ENCODE results near the gene OR4M1.
"Not testable (repeated sequence)": the region's sequence is repeated elsewhere in the genome, so short reads cannot be mapped to it uniquely, and the experiment has no call there.

The OR4M1 gene

GRCh38 chr14:19787318-19787717 is 14.0 kb downstream of the OR4M1 start:
- H3K4me2 ChIP-seq (ENCODE audit: low read length); H3K4me1 ChIP-seq (ENCODE audit: control insufficient read depth, insufficient read depth, low read length); H3K4me3 ChIP-seq (ENCODE audit: low read length); H3K27me3 ChIP-seq (ENCODE audit: control insufficient read depth, insufficient read depth, low read length); H3K36me3 ChIP-seq (ENCODE audit: insufficient read depth, low read length); H3K9ac ChIP-seq (ENCODE audit: low read depth, low read length): not testable (repeated sequence)
- H3K9me3 ChIP-seq (replicated peaks; ENCODE audit: low read length): peaks cover 10% of the 10 kb centered on the region

GRCh38 chr14:19788150-19788549 is 14.8 kb downstream of the OR4M1 start:
- H3K36me3 ChIP-seq (ENCODE audit: insufficient read depth, low read length); H3K4me2 ChIP-seq (ENCODE audit: low read length); H3K4me3 ChIP-seq (ENCODE audit: low read length); H3K9ac ChIP-seq (ENCODE audit: low read depth, low read length); H3K4me1 ChIP-seq (ENCODE audit: control insufficient read depth, insufficient read depth, low read length); H3K27me3 ChIP-seq (ENCODE audit: control insufficient read depth, insufficient read depth, low read length): not testable (repeated sequence)
- H3K9me3 ChIP-seq (replicated peaks; ENCODE audit: low read length): peaks cover 10% of the 10 kb centered on the region

GRCh38 chr14:19796520-19797108 is 23.3 kb downstream of the OR4M1 start:
- H3K4me3 ChIP-seq (ENCODE audit: low read length); H3K36me3 ChIP-seq (ENCODE audit: insufficient read depth, low read length); H3K4me2 ChIP-seq (ENCODE audit: low read length); H3K9ac ChIP-seq (ENCODE audit: low read depth, low read length); H3K27me3 ChIP-seq (ENCODE audit: control insufficient read depth, insufficient read depth, low read length); H3K4me1 ChIP-seq (ENCODE audit: control insufficient read depth, insufficient read depth, low read length): not testable (repeated sequence)
- H3K9me3 ChIP-seq (replicated peaks; ENCODE audit: low read length): peaks cover 17% of the 10 kb centered on the region

- no peak overlapping the region for H3K9ac ChIP-seq (ENCODE audit: low read depth, low read length)
- H3K4me3 ChIP-seq (ENCODE audit: low read length): no peak overlapping the region
- H3K36me3 ChIP-seq (ENCODE audit: insufficient read depth, low read length): no peaks in the 10 kb centered on the region
- H3K4me2 ChIP-seq (ENCODE audit: low read length): no peak overlapping the region
- H3K4me1 ChIP-seq (ENCODE audit: control insufficient read depth, insufficient read depth, low read length): no peaks in the 10 kb centered on the region
- H3K27me3 ChIP-seq (ENCODE audit: control insufficient read depth, insufficient read depth, low read length): no peaks in the 10 kb centered on the region
- H3K9me3 ChIP-seq (replicated peaks; ENCODE audit: low read length): peaks cover 18% of the 10 kb centered on the region
These were observed 26.6 kb downstream of the OR4M1 start for GRCh38 chr14:19799880-19800279.

- H3K4me3 ChIP-seq (ENCODE audit: low read length): no peak overlapping the region
- H3K9ac ChIP-seq (ENCODE audit: low read depth, low read length): no peak overlapping the region
- no peaks in the 10 kb centered on the region for H3K27me3 ChIP-seq (ENCODE audit: control insufficient read depth, insufficient read depth, low read length)
- H3K36me3 ChIP-seq (ENCODE audit: insufficient read depth, low read length): no peaks in the 10 kb centered on the region
- peaks cover 15% of the 10 kb centered on the region for H3K9me3 ChIP-seq (replicated peaks; ENCODE audit: low read length)
- H3K4me1 ChIP-seq (ENCODE audit: control insufficient read depth, insufficient read depth, low read length): no peaks in the 10 kb centered on the region
- no peak overlapping the region for H3K4me2 ChIP-seq (ENCODE audit: low read length)
These were observed 27.2 kb downstream of the OR4M1 start for GRCh38 chr14:19800282-19801117.

- H3K4me1 ChIP-seq (ENCODE audit: control insufficient read depth, insufficient read depth, low read length): no peaks in the 10 kb centered on the region
- H3K9me3 ChIP-seq (replicated peaks; ENCODE audit: low read length): peaks cover 15% of the 10 kb centered on the region
- H3K36me3 ChIP-seq (ENCODE audit: insufficient read depth, low read length): no peaks in the 10 kb centered on the region
- no peaks in the 10 kb centered on the region for H3K27me3 ChIP-seq (ENCODE audit: control insufficient read depth, insufficient read depth, low read length)
- no peak overlapping the region for H3K4me3 ChIP-seq (ENCODE audit: low read length)
- no peak overlapping the region for H3K4me2 ChIP-seq (ENCODE audit: low read length)
- H3K9ac ChIP-seq (ENCODE audit: low read depth, low read length): no peak overlapping the region
These were observed 27.8 kb downstream of the OR4M1 start for GRCh38 chr14:19801118-19801464.

- H3K4me1 ChIP-seq (ENCODE audit: control insufficient read depth, insufficient read depth, low read length); H3K36me3 ChIP-seq (ENCODE audit: insufficient read depth, low read length); H3K4me2 ChIP-seq (ENCODE audit: low read length); H3K27me3 ChIP-seq (ENCODE audit: control insufficient read depth, insufficient read depth, low read length); H3K9ac ChIP-seq (ENCODE audit: low read depth, low read length); H3K4me3 ChIP-seq (ENCODE audit: low read length): not testable (repeated sequence)
- peaks cover 15% of the 10 kb centered on the region for H3K9me3 ChIP-seq (replicated peaks; ENCODE audit: low read length)
These were observed 30.2 kb downstream of the OR4M1 start, which contains the start of gene OR4N2 for GRCh38 chr14:19803470-19803869. OR4N2 (plus strand) TSS chr14:19803770; CDS start chr14:19827449, 23,679 bp downstream.

- not testable (repeated sequence) for H3K4me3 ChIP-seq (ENCODE audit: low read length); H3K9ac ChIP-seq (ENCODE audit: low read depth, low read length); H3K36me3 ChIP-seq (ENCODE audit: insufficient read depth, low read length); H3K9me3 ChIP-seq (replicated peaks; ENCODE audit: low read length); H3K4me2 ChIP-seq (ENCODE audit: low read length); H3K4me1 ChIP-seq (ENCODE audit: control insufficient read depth, insufficient read depth, low read length); H3K27me3 ChIP-seq (ENCODE audit: control insufficient read depth, insufficient read depth, low read length)
These were observed 40.0 kb downstream of the OR4M1 start for GRCh38 chr14:19813171-19813920.

GRCh38 chr14:19819879-19820278 is 46.6 kb downstream of the OR4M1 start:
- not testable (repeated sequence) for H3K36me3 ChIP-seq (ENCODE audit: insufficient read depth, low read length); H3K27me3 ChIP-seq (ENCODE audit: control insufficient read depth, insufficient read depth, low read length); H3K4me1 ChIP-seq (ENCODE audit: control insufficient read depth, insufficient read depth, low read length); H3K4me3 ChIP-seq (ENCODE audit: low read length); H3K9ac ChIP-seq (ENCODE audit: low read depth, low read length); H3K4me2 ChIP-seq (ENCODE audit: low read length); H3K9me3 ChIP-seq (replicated peaks; ENCODE audit: low read length)

GRCh38 chr14:19821016-19821415 is 47.7 kb downstream of the OR4M1 start:
- H3K9ac ChIP-seq (ENCODE audit: low read depth, low read length); H3K27me3 ChIP-seq (ENCODE audit: control insufficient read depth, insufficient read depth, low read length); H3K4me2 ChIP-seq (ENCODE audit: low read length); H3K4me1 ChIP-seq (ENCODE audit: control insufficient read depth, insufficient read depth, low read length); H3K9me3 ChIP-seq (replicated peaks; ENCODE audit: low read length); H3K36me3 ChIP-seq (ENCODE audit: insufficient read depth, low read length); H3K4me3 ChIP-seq (ENCODE audit: low read length): not testable (repeated sequence)

- H3K4me3 ChIP-seq (ENCODE audit: low read length): no peak overlapping the region
- no peaks in the 10 kb centered on the region for H3K9me3 ChIP-seq (replicated peaks; ENCODE audit: low read length)
- H3K36me3 ChIP-seq (ENCODE audit: insufficient read depth, low read length): no peaks in the 10 kb centered on the region
- no peak overlapping the region for H3K9ac ChIP-seq (ENCODE audit: low read depth, low read length)
- H3K4me1 ChIP-seq (ENCODE audit: control insufficient read depth, insufficient read depth, low read length): no peaks in the 10 kb centered on the region
- H3K4me2 ChIP-seq (ENCODE audit: low read length): no peak overlapping the region
- H3K27me3 ChIP-seq (ENCODE audit: control insufficient read depth, insufficient read depth, low read length): no peaks in the 10 kb centered on the region
These were observed 49.9 kb downstream of the OR4M1 start for GRCh38 chr14:19823178-19823577.

All from skeletal muscle satellite cell (primary cell).